Right ventricle myocardium superior (tissue), 1 donor: ENCODE results near the gene GFPT2. TPM values are rescaled to one million over a fixed set of nuclear protein-coding genes. Genes with fewer than 3 reads are reported as not detected.
"Not testable (repeated sequence)": the region's sequence is repeated elsewhere in the genome, so short reads cannot be mapped to it uniquely, and the experiment has no call there.

Experiments
- ATAC-seq: fragments of 200-7000 bp; cut with Tn5 transposase; one replicate; pipeline ENCODE4 v1.9.1; 2020; ENCODE audit warnings: mild to moderate bottlenecking; ENCODE audit not compliant: poor library complexity
- DNase-seq: peaks from one replicate; pipeline ENCODE4 v3.0.0-alpha.2; 2020
- intact Hi-C: fragments of 100-400 bp; cut with DNase I; formaldehyde crosslinking; loops from one replicate; pipeline ENCODE4 v1.11.2; 2022
- total RNA-seq: library from RNA; stranded (reverse); fragmentation: NEBNext Ultra II Directional; extraction: Animal tissue kit (Norgen Biotek cat#: 25700); gene quantifications from one replicate; pipeline ENCODE4 v1.2.1, GENCODE V29; 2021
- donor health status: DM: no; HTN: yes; CAD: no; lungs with severe emphysema.

The GFPT2 gene
- total RNA-seq, 1 donor from 2014 or later = 13.3 TPM

DNA sequence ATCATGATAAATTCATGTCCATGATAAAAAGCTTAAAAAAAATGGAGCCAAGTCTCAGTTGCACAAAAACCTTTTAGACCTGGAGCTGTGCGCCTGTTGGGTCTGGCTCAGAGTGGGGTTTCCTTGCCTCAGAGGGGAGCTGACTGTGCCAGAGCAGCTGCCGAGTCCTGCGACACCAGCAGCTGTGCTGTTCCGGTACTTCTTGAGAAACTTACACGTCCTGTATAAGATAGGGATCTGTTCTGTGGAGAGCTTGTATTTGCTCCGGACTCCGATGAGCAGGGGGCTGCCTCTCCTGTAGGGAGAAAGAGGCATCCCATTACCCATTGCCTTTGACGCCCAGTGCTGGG is 28.6 kb downstream of the GFPT2 start:
- ATAC-seq = peak; percentile 19
- DNase-seq = no peak
- intact Hi-C loops = no loop called here

DNA sequence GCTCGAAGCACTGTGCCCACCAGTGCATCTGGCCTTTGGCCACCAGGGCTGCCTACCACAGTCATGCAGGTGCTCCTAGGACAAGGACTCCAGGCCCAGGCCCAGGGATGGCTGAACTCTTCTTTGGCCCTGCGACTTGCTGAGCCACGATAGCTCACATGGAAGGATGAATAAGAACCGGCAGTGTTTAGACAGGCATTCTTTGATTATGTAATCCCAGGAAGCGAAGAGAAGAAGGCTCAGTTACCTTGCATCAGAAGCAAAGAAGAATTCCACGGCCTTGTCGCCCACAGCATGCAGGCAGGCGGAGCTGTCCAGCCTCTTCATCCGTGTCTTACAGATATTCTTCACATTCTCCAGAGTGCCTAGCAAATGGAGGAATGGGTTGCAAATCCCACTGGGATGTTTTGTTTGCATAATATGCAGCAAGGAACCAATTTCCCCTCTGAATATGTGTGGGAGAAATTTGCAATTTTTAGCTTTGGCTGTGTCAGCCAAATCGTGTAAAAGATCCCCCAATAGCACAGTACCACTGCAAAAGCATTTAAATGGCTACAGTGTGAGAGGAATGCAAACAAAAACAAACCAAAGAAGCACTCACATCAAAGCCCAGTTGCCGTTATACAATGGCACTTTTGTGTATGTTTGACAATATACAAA is 29.1 kb downstream of the GFPT2 start:
- intact Hi-C loops = no loop called here
- DNase-seq = no peak
- ATAC-seq = no peak

DNA sequence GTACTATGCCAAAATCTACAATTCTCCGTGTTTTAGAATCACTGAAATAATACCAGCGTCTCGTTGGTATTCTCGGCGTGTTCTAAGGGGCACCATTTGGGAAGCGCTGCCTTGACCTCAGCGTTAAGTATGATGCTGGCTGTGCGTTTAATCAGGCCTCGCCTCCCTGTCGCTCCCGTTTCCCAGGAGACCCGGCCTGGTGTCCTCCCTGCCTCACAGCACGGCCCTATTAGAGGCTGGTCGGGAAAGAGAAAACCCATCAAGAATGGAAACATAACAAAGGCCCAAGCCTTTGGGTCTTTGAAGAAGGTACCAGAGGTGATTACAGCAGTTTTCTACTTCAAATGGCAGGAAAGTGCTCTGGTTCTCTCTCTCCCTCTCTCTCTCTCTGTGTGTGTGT is 30.0 kb downstream of the GFPT2 start:
- DNase-seq (peak; percentile 24), ATAC-seq (no peak)
- intact Hi-C loops = no loop called here

DNA sequence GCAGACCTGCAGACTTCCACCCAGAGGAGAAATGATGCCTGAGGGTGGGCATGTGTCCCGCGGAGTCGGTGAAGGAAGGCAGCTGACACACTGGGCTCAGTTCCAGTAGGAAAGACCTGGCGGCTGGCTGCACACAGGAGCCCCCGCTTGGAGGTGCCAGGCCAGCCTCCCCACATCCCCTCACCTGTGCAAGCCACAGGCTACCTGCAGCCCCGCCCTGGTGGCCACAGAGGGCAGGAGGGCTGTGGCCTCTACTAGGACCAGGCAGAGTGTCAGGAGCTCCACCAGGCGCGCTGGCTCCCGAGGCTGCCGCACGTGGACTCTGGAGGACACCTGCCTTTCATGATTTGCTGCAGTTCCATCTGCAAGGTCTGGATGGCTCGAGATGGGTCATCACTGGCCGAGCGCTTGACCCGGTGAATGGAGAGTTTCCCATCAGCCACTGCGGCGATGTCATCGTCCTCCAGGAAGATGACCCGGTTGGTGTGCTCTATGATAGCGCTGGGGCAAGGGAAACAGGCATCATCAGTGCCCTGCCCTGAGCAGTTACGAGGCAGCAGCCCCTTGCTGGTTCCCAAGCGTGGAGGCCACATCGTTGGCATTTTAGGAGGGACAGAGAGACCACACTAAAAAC is 34.6 kb downstream of the GFPT2 start:
- intact Hi-C loops = no loop called here
- ATAC-seq (no peak), DNase-seq (peak; percentile 37)

DNA sequence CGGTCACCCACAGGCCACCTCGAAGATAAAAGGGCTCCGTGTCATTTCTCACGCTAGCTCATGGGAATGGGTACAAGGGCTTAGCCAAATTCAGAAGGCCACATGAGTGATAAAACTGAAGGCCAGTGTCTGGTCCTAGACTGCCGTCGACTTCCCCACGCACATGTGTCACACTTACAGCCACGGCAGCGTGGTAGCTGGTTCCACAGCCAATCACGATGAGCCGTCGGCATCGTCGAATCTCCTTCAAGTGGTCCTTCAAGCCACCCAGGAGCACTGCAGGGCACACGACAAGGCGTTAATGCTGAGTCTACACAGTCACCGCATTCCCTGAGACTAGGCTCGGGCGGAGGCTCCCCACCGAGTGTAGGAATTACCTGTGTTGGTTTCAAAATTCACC is 36.5 kb downstream of the GFPT2 start:
- peak; percentile 19 for DNase-seq
- intact Hi-C loops = no loop called here

DNA sequence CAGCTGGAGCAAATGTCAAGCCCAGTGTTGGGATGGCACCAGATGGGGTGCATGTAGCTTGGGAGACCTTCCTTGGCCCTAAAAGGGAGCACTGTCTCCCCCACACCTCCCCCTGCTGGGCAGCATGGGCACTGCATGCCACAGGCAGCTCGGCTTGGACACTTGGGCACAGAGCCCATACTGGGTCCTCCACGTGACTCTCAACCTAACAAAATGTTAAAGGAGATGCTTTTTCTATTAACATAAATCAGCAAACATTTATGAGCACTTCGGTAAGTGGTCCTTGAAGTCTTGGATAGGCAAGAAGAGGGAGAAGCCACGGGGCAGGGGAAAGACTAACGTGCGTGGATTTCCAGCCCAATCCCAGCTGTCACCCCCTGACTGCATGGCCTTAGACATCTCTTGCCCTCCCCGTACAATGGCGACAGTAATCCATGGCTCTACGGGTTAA is 37.3 kb downstream of the GFPT2 start:
- peak; percentile 80 for DNase-seq
- intact Hi-C loops = no loop called here
- ATAC-seq = peak; percentile 64

More for the DNA sequence above, 36.5 kb downstream of the GFPT2 start:
- no peak for ATAC-seq

DNA sequence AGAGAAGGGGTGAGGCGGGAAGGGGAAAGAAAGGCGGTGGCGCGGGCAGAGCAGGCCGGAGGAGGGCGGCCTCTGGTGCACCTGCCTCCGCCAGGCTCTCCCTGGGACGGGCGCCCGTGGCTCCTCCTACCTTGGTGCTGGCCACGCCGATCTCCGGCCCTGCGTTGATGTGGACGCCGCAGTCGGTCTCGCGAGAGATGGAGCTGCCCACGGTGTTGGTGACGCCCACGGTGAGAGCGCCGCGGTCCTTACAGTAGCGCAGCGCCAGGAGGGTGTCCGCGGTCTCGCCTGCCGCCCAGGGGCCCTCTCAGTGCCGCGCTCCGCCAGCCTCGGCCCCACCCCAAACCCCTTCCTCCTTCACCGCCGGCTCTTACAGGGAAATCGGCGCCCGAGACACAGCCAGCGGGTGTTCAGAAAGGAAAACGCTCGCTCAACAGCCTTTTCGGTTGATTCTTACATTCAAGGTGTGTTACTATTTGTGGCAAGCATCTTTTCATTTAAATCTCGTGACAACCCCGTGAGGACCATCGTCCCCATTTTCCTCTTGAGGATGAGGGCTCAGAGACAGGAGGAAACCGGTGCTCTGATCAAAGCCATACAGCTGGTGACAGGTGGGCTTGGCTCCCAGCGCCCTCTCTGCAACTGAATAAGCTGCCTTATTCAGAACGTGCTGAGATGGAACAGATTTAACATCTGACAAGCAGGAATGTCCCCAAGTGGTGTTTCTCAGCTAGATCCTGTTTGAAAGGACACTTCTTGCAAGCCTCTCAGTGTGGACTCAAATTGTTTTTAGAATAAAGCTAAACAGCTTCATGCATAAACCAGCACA is 39.2 kb downstream of the GFPT2 start:
- DNase-seq (peak; percentile 79), ATAC-seq (peak; percentile 87)

DNA sequence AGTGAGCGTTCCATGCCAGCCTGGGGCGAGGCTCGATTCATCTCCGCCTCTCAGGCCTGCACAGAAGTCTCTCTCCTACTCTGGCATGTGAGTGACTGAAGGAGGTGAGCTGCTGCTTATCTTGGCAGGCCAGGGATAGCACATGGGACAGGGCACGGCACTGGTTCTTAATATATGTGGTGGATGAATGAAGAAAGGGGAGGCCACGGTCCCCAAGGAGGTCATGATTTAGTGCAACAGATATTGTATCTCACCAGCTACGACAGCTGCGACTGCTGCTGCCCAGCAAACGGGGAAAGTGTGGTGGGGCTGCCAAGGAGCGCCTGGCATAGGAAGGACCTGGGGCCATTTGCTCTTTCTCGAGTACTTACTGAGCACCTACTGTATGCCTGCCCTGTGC is 41.9 kb downstream of the GFPT2 start:
- intact Hi-C loops = no loop called here
- no peak for ATAC-seq
- peak; percentile 20 for DNase-seq

More for the DNA sequence above, 39.2 kb downstream of the GFPT2 start:
- intact Hi-C loops = no loop called here

DNA sequence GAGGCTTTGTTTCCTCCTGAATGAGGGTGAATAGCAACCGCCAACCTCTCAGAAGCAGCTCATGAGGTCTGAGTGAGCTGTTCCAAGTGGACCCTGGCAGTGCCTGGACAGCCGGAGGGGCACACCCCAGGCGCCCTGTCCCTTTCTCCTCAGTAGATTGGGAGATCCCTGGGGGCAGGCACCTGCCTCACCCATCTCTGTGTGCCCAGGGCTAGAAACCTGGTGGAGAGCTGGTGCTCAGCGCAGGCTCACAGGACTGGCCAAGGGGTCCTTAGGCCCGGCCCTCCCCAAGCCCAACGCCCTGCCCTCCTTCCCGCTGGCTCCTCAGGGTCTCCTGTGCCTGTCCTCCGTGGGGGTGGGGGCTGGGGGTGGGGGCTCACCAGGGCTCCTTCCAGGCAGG is 46.3 kb downstream of the GFPT2 start:
- DNase-seq (no peak), ATAC-seq (no peak)
- intact Hi-C loops = no loop called here

DNA sequence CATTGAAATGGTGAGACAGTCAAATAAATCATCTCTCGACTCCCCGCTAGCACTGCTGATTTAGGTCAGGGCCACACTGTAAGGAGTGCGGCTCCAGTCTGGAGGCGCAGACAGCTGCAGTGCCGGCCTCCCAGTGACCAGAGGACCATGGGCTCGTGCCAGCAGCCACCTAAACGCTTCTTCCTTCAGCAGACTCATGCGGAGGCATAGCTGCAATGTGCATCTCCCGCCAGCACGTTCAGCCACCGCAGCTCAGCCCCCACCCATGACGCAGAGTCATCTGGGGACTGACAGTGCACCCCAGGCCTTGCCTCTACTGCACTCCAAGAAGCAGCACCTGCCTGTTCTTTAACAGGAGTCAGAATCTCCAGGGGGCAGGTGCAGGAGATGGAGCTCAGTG is 47.7 kb downstream of the GFPT2 start:
- DNase-seq = no peak
- intact Hi-C loops = no loop called here

DNA sequence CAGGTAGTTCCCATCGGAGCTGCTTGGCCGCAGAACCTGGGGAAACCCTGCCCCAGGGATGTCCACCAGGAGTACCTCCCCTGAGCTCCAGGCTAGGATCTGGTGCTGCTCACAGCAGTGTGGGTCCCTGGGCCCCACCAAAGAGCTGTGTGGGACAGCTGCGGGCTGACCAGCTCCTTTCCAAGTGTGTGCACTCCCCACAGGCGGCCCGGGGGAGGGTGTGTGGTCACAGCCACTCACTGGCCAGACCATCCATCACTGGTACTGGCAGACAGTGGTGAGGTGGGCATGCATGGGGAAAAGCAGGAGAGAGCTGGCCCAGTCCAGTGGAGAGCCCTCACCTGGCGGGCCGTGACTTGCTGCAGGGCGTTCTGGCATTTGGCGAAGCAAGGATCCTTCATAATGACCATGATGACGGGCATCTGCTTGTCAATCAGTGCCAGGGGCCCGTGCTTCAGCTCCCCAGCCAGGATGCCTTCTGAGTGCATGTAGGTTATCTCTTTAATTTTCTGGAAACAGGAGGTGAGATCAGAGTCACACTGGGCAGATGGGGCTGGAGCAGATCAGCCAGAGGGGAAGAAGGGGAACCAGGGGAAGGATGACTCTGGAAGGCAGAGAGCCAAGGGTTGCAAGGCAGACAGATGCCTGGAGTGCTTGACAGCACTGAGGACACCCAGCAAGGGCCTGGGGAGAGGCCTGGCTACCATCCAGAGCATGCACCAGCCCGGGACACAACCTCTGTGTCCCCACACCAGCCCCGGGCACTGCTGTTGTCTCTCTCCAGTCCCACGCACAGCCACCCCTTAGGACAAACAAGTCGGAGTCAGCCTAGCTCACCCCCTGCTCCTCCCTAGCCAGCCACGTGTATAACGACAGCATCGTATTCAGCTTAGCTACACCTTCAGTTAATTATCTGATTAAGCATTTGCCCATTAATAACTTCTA is 48.4 kb downstream of the GFPT2 start:
- intact Hi-C loops = no loop called here
- DNase-seq (no peak), ATAC-seq (no peak)

More for the DNA sequence above, 47.7 kb downstream of the GFPT2 start:
- ATAC-seq = no peak

DNA sequence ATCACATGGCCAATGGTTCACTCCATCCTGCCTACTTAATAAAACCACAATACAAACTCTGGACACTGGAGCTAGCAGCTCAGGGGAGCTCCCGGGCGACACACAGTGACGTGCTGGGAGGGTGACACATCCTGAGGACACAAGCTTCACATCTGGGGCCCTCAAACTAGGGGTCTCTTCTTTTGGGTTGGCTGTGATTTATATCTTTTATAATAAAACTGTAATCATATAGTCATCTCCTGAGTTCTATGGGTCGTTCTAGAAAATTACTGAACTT is 49.2 kb downstream of the GFPT2 start:
- ATAC-seq (no peak), DNase-seq (no peak)
- intact Hi-C loops = no loop called here

DNA sequence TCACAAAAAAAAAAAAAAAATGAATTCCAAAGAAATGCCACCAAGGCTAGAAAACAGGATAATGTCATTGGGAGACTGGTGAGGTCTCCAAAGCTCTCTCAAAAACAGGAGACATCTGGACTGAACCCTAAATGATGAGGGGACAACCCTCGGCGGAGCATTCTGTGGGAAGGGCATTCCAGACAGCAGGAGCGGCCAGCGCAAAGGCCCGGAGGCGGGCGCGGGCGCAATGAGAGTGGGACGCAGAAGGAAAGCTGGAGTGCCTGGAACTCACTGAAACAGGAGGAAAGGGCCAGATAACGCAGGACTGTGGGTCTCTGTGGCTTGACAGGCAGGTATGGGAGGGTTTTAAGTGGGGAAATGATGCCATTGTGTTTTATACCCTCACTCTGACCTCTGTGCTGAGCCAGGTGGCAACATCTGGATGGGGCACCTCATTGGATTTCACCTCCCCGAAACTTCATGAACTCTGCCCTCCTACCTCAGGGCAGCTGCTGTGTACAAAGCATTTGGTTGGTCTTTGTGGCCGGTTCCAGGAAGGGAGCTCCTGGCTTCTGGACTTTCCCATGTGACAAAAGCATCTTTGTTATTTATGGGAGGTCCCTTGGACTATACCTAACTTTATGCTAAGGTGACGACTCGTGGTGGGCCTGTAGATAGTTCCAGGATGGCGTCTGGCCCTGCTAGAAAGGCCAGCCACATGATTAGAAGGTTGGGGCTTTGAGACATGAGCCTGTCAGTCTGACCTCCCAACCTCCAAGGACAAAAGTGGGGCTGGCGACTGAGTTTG is 49.7 kb downstream of the GFPT2 start:
- DNase-seq (no peak), ATAC-seq (no peak)
- intact Hi-C loops = no loop called here

DNA sequence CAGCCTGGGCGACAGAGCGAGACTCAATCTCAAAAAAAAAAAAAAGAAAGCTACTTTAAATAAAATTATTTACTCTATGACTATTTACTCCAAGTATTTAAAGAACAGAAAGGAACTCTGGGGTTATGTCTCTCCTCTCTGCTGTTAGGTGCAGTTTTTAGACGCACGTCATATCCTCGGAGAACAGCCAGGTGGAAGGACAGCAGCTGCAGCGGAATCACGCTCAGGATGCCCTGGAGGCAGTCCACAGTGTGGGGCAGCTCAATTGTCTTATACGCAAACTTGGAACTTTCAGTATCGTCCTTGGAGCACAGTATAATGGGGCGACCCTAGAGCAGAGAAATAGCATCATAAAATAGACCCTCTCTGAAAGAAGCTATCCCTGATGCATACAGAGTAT is 50.9 kb downstream of the GFPT2 start:
- DNase-seq (no peak), ATAC-seq (no peak)
- intact Hi-C loops = no loop called here

DNA sequence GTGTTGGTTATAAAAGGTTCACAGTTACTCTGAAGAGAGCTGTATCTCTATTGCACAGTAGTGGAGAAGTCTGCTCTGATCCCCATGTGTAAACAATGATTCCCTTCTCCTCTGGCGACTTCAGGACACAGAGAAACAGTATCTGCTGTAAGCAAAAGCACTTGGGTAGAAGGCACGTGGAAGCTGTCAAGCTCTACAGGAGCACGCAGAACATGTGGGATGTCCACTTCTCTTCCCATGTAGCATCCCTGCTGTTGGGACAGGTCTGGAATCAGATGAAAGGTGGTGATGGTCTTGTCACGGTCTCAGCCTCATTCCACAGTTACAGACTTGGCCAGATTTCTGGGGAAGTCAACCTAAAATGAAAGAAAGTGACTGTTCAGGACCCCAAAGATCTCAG is 51.9 kb downstream of the GFPT2 start:
- intact Hi-C loops = no loop called here
- no peak for ATAC-seq

DNA sequence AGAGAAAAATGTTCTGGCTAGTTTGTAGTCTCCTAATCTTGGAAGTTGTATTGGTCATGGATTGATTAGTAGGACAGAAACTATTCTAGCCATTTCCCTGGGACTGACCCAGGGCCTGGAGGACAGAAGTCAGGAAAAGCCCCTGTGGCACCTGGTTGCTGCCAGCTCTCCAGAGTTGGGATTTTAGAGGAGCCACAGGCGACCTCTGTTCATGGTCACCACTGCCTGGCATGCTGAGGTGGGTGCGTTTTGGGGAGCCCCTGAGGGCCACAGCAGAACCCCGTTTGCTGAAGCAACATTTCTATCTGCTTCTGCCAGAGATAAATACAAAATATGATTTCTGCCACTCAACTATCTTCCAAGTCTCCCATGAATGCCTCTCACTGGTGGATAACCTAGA is 53.6 kb downstream of the GFPT2 start:
- no peak for DNase-seq
- intact Hi-C loops = no loop called here
- ATAC-seq = no peak

More for the DNA sequence above, 51.9 kb downstream of the GFPT2 start:
- DNase-seq = no peak

DNA sequence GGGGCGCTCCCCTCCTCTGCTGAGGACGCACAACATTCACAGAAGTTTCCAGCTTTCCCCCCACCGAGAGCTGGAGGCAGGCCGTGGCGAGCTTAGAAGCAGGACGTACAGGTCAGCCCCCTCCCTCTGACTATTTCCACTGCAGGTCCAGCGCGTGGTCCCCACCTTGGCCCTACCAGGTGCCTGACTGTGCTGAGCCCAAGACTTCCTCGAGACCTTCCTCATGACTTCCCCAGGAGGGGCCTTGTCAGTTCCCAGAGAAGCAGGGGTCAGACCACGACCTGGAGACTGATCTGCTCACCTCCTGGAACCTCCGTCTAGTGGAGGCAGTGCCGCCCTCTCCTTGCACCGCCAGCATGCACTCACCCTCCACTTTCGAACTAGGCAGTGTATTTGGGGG is 54.1 kb downstream of the GFPT2 start:
- intact Hi-C loops, ATAC-seq, DNase-seq: not testable (repeated sequence)

DNA sequence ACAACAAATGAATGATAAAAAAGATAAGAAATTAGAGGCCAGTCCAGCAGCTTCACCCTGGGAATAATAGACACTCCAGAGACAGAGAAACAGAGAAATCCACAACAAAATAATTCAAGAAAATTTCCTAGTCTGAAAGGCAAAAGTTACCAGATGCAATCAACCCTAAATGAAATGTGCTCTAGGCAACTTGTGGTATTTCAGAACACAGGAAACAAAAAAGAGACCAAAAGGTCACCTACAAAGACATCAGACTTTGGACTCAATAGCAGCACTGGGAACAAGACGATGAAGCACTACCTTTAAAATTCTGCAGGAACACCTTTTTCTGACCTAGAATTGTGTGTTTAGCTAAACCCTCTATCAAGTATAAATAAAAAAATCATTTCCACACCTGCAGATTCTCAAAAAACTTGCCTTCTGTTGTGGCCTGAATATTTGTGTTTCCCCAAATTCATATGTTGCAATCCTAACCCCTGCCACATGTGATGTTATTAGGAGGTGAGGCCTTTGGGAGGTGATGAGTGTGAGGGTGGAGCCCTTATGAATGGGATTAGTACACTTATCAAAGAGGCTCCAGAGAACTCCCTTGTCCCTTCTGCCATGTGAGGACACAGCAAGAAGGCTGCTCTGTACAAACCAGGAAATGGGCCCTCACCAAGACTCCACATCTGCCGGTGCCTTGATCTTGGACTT is 55.4 kb downstream of the GFPT2 start:
- intact Hi-C loops = no loop called here
- no peak for DNase-seq
- no peak for ATAC-seq
